HG03280 (cell line): Measurements from ENCODE around the gene GPRIN3.
"Not testable (repeated sequence)": the region's sequence is repeated elsewhere in the genome, so short reads cannot be mapped to it uniquely, and the experiment has no call there.

Source experiments
- ATAC-seq: cut with Tn5 transposase; IDR thresholded peaks from one replicate; pipeline ENCODE4 v1.9.1; 2021; ENCODE audit warnings: mild to moderate bottlenecking, moderate library complexity; ENCODE audit not compliant: unreplicated experiment

Gene GPRIN3

GRCh38 chr4:89221167-89221867 is 86.3 kb downstream of the GPRIN3 start:
- no peak for ATAC-seq

DNA sequence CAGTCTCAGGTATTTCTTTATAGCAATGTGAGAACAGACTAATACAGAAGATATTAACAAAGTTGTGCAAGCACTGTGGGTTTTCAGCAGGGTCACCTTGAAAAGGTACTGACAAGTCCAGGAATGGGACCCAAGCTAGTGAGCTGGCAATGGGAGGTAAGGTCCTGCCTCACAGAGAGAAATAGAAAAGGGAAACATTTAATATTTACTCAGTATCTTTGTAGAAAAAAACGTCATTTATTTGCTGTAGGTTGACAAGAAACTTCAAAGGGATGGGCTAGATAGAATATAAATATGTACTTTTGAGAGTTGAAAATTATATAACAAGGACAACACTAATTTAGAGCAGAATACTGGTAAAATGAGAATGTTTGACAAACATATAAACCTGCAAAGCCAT is 89.0 kb downstream of the GPRIN3 start:
- ATAC-seq = no peak

DNA sequence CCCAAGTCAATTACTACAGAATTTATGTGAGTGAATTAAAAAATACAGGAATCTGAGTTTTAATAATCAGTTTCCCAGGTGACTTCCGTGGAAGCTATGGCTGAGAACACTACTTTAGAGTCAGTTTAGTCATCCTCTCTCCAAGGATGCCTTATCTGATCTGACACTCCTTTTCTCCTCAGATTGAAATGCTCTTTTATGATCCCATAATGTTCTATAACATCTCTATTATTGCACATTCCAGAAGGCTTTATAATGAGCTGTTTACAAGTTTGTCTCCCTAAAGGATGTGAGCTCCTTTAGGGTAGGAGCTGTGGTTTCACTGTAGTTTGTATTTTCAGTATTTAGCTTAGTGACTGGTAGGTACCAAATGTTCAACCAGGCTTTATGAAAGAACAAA is 90.0 kb downstream of the GPRIN3 start:
- no peak for ATAC-seq

DNA sequence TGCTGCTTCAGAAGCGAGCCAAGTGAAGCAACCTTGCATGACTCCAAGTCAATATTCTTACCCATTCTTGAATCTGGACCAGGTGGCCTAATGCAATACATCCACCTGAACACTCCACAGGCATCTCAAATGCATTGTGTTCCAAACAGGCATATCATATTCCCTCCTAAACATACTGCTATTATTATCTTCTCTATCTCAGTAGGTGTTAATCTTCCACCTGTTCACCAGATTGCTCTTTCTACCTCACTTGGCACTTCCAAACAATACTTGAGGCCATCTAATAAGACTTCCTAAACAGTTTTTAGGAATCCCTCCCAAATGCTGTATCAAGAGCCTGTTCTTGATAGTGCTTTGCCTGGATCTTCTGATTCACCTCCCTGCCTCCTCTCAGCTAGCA is 90.7 kb downstream of the GPRIN3 start:
- no peak for ATAC-seq

GRCh38 chr4:89216422-89216821 is 91.2 kb downstream of the GPRIN3 start:
- ATAC-seq = no peak

DNA sequence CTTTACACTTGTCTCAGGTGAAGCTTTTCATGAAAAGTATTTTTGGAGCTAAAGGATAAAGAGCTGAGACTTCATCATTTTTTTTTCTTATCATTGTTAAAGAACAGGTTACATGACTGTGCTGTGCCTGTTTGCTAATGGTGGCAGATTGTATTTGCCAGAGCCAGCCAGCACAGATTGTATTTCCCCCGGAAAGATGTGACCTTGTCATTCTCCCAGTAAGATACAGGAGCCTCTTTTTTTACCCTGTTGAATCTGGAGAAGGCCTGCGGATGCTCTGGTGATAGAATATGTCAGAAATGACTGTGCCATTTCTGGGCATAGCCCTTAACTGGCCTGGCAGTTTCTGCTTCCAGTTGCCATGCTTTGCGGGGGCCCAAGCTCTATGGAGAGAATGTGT is 91.9 kb downstream of the GPRIN3 start:
- no peak for ATAC-seq

- no peak for ATAC-seq
Measured at GRCh38 chr4:89214308-89214707, 93.3 kb downstream of the GPRIN3 start.

GRCh38 chr4:89213382-89213701 is 94.3 kb downstream of the GPRIN3 start:
- no peak for ATAC-seq

DNA sequence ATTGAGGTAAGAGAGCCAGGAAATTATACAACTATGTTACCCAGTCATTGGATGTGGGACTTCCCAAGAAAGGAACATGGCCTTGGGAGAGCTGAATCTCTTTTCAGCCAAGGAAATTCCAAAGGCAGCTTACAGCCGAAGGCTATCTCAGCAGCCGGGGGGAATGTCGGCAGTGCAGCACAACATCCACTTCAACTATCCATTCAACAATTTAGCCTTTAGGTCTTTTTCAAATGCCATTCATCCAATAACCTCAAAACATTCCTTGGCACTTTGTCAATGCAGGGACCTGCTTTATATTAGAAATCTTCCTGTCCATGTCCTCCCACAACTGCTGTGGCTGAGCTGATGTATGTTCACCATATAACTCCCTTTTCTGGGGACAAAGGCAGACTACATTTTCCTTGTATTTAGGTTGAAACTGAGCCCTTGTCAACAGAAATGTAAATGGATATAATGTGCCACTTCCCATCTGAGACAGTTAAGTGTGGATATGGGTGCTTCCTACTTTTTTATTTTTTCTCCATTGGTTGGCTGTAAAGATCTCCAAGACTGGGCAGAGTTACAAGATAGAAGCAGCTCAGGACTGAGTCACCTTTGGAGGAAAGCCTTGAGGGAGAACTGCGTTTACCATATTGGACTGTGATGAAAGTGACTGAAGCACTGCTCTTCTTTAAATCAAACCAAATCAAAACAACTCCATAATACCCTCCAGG is 94.8 kb downstream of the GPRIN3 start:
- ATAC-seq = no peak

GRCh38 chr4:89204624-89205023 is 103.0 kb downstream of the GPRIN3 start:
- ATAC-seq = no peak

- no peak for ATAC-seq
Measured at GRCh38 chr4:89203902-89204301, 103.7 kb downstream of the GPRIN3 start.

DNA sequence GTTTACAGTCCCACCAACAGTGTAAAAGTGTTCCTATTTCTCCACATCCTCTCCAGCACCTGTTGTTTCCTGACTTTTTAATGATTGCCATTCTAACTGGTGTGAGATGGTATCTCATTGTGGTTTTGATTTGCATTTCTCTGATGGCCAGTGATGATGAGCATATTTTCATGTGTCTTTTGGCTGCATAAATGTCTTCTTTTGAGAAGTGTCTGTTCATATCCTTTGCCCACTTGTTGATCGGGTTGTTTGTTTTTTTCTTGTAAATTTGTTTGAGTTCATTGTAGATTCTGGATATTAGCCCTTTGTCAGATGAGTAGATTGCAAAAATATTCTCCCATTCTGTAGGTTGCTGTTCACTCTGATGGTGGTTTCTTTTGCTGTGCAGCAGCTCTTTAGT is 108.2 kb downstream of the GPRIN3 start:
- ATAC-seq = not testable (repeated sequence)

- ATAC-seq = no peak
Measured at GRCh38 chr4:89197920-89198319, 109.7 kb downstream of the GPRIN3 start.

DNA sequence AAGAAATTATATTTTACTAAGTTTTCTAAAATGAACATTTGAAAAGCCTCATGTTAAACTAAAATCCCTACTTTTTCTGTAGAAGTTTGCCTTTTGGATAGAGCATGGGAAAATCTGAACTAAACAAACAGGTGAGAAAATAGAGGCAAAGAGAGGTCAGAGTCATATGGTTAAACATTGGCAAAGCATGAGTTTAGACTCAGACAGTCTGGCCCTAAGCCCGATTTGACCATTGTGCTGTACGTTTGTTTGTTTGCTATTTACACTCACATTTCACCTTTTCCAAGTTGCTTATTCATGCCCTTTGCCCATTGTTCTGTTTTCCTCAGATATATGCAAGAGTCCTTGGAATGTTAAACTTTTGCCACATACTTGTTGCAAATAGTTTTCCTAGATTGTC is 110.9 kb downstream of the GPRIN3 start:
- ATAC-seq = no peak

DNA sequence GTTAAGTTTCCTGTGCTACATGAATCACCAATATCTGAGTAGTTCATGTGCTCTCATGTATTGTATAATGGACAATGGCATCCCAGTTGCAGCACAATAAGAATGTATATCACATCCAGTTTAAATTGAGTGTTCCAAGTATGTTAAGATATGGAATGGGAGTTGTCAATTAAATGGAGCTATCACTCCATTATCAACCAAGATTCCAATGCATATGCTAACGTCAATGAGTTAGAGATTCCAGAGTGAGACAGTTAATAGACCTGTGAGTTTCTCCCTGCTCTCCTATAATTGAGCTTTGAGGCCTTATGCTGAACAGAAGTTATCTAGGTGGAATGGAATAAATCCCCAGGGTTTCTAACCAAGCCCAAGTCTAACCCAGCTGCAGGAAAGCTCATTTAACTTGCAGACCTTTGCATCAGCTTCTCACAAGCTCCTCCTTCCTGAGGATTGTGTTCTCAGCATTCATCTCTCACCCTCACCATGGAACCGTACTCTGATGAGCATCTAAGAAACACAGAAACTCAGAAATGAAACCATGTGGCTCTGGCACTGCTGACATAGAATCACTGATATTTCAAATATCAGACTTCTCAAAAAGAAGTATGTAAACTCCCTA is 111.4 kb downstream of the GPRIN3 start:
- no peak for ATAC-seq

DNA sequence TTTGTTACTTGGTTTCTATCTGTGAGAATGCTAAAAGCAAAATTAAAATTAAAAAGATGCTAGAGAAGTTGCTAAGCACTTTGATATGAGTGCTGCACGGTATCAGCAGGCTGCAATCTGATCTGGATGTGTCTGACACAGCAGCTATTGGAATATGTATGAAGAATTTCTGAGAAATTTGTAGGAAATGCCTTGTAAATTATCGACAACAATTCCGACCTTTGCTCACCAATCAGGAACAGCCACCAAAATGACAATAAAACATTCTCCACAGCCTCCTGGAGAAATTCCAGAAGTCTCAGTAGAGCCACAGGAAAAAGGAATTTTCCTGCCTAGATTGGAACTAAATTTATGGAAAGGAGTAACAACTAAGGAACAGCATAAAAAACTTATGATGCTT is 113.8 kb downstream of the GPRIN3 start:
- no peak for ATAC-seq
